Stimulated activated naive CD8-positive, alpha-beta T cell treated with anti-CD3 and anti-CD28 coated beads, Interleukin-15, amount 100 ng/mL, for 72 hours (primary cell): ENCODE measurements around the gene PNPLA2.

Experiments
- ATAC-seq: fragments of 150-1000 bp; cut with Tn5 transposase; 2 replicates; pipeline ENCODE4 v1.10.0; 2021; ENCODE audit warnings: mild to moderate bottlenecking, moderate library complexity
- DNase-seq, 2 donors: peaks; one replicate each; pipeline ENCODE4 v3.0.0; 2021 to 2022
- H3K27ac Mint-ChIP-seq, 2 donors: one replicate each; pipeline ENCODE4 v1.8.0; 2022; ENCODE audit warnings: mild to moderate bottlenecking in 2 of 2, mixed read lengths in 2 of 2, moderate library complexity in 2 of 2
- H3K27me3 Mint-ChIP-seq: one replicate; pipeline ENCODE4 v1.8.0; 2022; ENCODE audit warnings: mixed read lengths
- H3K4me1 Mint-ChIP-seq: one replicate; pipeline ENCODE4 v1.8.0; 2022; ENCODE audit warnings: mild to moderate bottlenecking, mixed read lengths
- H3K4me3 Mint-ChIP-seq, 2 donors: one replicate each; pipeline ENCODE4 v1.8.0; 2022; ENCODE audit warnings: mild to moderate bottlenecking in 2 of 2, mixed read lengths in 2 of 2, moderate library complexity in 1 of 2
- H3K9me3 Mint-ChIP-seq, 2 donors: one replicate each; pipeline ENCODE4 v1.8.0; 2022; ENCODE audit warnings: mixed read lengths in 2 of 2

The PNPLA2 gene

DNA sequence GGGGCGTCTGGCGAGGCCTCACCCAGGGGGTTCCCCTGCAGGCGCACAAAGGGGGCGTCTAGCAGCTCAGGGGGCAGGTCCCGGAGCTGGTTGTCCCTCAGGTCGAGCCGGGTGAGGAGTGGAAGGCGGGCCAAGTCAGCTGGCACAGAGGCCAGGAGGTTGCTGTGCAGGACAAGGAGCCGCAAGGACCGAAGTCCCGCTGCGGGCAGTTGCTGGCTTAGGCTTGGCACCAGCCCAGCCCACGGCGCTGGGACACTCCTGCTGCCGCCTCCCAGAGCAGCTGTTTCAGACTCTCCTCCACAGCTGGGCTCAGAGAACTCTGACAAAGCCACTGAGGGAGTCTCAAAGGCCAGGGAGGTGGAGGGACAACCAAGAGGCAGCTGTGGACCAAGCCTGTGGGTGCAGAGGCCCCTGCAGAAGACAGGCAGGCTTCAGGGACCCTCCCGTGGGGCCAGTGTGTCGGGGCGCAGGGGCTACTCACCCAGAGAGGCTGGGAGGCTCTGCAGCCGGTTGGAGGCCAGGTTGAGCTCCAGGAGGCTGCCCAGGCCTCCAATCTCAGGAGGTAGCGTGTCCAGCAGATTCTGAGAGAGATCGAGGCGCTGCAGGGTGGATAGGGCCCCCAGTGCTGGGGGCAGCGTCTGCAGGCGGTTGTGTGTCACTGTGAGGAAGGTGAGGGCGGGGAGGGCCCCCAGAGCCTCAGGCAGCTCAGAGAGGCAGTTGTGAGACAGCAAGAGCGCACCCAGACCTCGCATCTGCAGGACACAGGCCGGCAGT, 15.8 kb upstream of the PNPLA2 start:
- no peak overlapping the region for H3K27ac Mint-ChIP-seq
- no peak for ATAC-seq
- H3K4me3 Mint-ChIP-seq: peak overlapping the region; percentile 26 to 39
- peaks cover 48% of the 10 kb centered on the region for H3K4me1 Mint-ChIP-seq
- H3K9me3 Mint-ChIP-seq: no peaks in the 10 kb centered on the region
- no peak for DNase-seq
- no peaks in the 10 kb centered on the region for H3K27me3 Mint-ChIP-seq

DNA sequence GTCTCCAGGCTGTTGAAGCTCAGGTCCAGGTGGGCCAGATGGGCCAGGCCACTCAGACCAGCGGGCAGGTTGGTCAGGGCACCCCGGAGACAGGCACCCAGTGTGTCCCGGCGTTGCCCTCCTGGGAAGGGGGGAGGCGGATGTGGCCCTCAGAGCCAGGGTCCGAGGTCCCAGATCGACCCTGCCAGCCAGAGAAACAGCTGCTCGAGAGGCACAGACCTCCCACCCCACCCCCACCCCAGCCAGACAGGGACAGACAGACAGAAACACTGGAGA, 15.3 kb upstream of the PNPLA2 start:
- Mint-ChIP-seq H3K27me3 (no peaks in the 10 kb centered on the region), H3K27ac (no peak overlapping the region), H3K4me3 (peak overlapping the region; percentile 84), H3K4me1 (peaks cover 53% of the 10 kb centered on the region), H3K9me3 (no peaks in the 10 kb centered on the region)
- ATAC-seq (no peak), DNase-seq (no peak)

DNA sequence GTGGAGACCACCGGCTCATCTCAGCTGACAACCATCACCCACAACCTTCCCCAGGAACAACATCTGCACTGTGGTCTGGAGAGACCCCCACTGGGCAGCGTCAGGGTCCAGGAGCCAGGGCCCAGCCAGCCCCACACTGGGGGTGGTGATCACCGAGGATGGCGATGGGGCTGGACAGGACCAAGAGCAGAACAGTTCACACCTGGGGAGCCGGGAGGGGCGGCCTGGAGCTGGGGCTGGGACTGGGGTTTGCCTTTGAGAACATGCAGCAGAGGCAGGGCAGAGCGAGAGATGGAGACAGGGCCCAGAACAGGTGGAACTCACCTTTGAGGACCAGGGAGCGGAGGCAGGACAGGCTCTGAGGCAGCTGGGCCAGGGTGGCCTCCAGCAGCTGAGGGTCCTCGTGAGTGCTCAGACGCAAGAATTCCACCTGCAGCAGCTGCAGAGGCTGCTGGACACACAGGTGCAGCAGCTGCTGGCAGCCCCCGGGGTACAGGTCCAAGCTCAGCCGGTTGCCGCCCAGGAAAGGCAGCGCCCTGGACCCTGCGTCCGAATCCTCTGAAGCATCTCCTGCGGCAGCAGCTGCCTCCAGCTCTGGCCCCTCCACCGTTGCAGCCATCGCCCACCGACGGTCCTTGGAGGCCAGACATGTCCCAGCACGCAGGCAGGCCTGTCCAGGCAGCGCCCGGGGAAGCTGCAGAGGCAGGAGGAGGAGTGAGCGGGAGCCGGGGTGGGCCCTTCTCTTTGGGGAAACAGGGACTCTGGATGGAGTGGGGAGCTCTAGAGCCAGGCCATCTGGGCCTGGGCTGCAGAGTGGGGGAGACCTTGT, 14.7 kb upstream of the PNPLA2 start:
- peak overlapping the region; percentile 26 to 31 for H3K27ac Mint-ChIP-seq
- no peak for ATAC-seq

DNA sequence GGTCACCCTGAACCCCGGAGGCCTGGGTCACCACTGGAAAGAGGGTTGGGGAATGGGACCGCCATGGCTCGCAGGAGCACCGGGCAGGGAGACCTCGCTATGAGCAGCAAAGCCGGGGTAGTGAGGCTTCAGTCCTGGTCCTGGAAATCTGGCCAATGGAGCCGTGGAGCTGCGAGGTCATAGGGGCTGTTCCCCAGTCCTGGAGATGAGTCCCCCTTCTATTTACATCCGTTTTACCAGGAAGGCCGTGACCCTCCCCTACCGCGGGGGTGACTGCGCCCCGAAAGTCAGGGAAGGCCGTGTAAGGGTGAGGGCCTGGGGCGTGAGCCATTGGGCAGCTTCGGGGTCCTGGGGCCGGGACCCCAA, 14.1 kb upstream of the PNPLA2 start:
- peaks cover 61% of the 10 kb centered on the region for H3K4me1 Mint-ChIP-seq
- ATAC-seq (no peak), DNase-seq (no peak)
- peak overlapping the region; percentile 84 for H3K4me3 Mint-ChIP-seq
- no peaks in the 10 kb centered on the region for H3K27me3 Mint-ChIP-seq
- H3K9me3 Mint-ChIP-seq: no peaks in the 10 kb centered on the region
- peak overlapping the region; percentile 26 to 76 for H3K27ac Mint-ChIP-seq

More for the DNA sequence above, 14.7 kb upstream of the PNPLA2 start:
- Mint-ChIP-seq H3K4me1 (peaks cover 59% of the 10 kb centered on the region), H3K27me3 (no peaks in the 10 kb centered on the region), H3K9me3 (no peaks in the 10 kb centered on the region), H3K4me3 (peak overlapping the region; percentile 84)
- no peak for DNase-seq

DNA sequence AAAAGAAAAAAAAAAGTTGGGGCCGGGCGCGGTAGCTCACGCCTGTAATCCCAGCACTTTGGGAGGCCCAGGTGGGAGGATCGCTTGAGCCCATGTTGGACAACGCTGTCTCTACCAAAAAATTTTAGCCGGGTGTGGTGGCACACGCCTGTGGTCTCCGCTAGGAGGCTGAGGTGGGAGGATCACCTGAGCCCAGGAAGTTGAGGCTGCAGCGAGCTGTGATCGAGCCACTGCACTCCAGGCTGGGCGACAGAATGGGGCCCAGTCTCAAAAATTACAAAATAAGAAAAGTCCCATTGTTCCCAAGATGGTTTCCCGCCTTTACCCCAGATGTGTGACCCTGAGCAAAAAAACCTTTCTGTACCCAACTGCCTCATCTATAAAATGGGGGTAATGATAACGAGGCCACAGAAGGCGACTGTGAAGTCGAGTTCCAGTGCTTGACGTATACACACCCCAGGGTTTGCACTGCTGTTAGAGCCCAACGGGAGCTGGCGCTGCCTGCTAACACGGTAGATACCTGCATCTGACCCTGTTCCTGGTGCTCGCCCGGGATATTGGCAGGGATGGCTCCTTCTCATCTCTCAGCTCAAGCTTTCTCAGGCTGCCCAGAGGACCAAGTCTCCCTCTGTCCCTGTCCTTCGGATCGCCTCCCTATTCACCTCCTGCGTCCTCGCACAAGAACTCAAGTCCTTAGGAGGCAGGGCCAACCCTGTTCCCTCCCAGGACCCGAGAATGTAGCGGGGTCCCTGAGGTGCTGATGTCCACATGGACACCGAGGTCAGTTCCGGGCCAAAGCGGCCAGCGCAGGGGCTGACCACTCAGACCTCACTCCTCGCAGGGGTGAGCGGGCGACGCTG, 10.1 kb upstream of the PNPLA2 start:
- Mint-ChIP-seq H3K9me3 (no peaks in the 10 kb centered on the region), H3K27ac (peak overlapping the region; percentile 98 to 99), H3K4me3 (peak overlapping the region; percentile 88 to 89), H3K4me1 (peaks cover 75% of the 10 kb centered on the region), H3K27me3 (no peaks in the 10 kb centered on the region)
- no peak for DNase-seq
- ATAC-seq: no peak

DNA sequence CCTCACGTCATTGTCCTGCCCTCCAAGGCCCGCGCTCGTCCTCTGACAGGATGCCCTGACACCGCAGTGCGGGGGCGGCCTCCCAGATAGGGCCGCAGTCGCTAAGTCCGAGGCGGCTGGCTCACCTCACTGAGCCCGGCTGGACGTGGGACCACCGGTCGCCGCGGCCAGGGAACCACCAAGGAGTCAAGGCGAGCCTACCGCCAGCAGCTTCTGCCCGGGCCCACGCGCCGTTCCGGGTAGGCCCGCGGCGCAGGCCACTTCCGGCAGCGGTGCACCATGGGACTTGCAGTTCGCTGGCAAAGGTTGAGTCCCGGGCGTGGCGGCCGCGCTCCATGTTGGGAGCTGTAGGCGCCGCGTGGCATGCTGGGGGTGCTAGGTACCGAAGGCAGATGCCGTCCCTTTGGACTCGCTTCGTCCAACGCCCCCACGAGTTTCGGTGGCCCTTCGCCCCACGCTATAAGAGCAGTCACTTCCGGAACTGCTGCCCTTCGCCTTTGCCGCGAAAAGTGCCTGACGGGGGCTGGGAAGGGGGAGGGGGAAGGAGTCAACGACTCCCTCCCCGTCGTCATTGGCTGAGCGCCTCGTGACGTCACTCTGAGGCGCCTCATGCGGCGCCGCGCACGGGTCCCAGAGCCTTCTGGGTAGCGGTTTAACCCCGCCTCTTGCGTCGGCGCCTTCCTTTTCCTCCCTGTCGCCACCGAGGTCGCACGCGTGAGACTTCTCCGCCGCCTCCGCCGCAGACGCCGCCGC, 9.3 kb upstream of the PNPLA2 start, which contains the start of gene RPLP2:
Gene RPLP2 (plus strand): TSS at position 681 of the 753 bp plus-strand sequence. CDS start 268 bp downstream, outside the sequence.
- Mint-ChIP-seq H3K27ac (peak within 1 kb of the TSS; percentile 98 to 99), H3K27me3 (no peaks in the 10 kb centered on the region), H3K4me3 (peak within 1 kb of the TSS; percentile 88 to 89), H3K4me1 (peaks cover 71% of the 10 kb centered on the region), H3K9me3 (no peaks in the 10 kb centered on the region)
- DNase-seq (peak; percentile 97 to 98), ATAC-seq (peak; percentile 87)

DNA sequence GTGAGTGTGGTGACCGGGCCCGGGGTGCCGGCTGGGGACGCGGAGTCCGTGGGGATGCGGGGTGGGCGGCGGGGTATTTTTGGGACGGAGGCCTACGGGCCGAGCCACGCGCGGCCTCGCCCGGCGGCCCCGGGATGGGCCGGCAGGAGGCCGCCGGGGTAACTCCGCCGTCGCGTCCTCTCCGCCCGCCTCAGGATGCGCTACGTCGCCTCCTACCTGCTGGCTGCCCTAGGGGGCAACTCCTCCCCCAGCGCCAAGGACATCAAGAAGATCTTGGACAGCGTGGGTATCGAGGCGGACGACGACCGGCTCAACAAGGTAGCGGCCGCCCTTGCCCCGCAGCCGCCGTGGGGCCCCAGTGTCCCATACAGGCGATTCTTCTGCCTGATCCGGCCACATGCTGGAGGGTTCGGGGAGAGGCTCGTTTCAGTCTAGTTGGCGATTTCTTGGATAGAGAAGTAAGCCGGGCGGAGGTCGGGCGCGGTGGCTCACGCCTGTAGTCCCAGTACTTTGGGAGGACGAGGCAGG, 8.6 kb upstream of the PNPLA2 start:
- peak overlapping the region; percentile 98 to 99 for H3K27ac Mint-ChIP-seq
- H3K4me1 Mint-ChIP-seq: peaks cover 70% of the 10 kb centered on the region
- no peaks in the 10 kb centered on the region for H3K9me3 Mint-ChIP-seq
- H3K27me3 Mint-ChIP-seq: no peaks in the 10 kb centered on the region
- peak overlapping the region; percentile 88 to 89 for H3K4me3 Mint-ChIP-seq
- DNase-seq (no peak), ATAC-seq (peak; percentile 7)

DNA sequence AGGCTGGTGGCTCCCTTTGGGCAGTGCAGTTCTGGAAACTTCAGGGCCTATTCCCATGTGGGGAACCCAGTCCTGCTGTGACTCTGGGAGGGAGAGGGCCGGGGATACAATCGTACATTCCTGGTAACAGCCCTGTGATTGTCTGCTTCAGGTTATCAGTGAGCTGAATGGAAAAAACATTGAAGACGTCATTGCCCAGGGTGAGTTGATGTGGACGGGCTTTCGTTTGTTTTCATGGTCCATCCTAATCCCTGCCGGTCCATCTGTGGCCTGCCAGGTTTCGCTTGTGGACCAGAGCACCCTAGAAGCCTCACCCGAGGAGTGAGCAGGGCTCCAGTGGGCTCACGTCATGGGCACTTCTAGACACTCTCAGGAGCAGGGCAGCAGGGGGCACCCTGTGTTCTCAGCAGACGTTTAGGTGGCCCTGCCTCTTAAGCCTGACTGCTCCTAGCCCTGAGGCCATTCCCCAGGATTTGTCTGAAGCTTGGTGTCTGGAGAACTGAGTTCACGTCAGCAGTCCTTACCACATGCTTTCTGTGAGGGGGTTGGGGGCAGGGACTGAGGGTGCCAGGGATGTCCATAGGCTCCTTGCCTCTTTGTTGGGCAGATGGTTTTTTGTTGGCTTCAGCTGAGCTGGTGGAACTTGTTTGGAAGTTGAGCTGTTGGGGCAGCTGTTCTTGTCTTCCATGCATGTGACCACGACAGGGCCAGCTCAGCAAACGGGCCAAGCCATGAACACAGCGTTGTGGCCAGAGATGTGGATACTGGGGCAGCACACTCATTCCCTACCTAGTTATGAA, 7.1 kb upstream of the PNPLA2 start:
- no peak for DNase-seq
- Mint-ChIP-seq H3K27me3 (no peaks in the 10 kb centered on the region), H3K4me1 (peaks cover 59% of the 10 kb centered on the region), H3K4me3 (peak overlapping the region; percentile 88 to 89), H3K27ac (peak overlapping the region; percentile 85 to 99), H3K9me3 (no peaks in the 10 kb centered on the region)
- ATAC-seq: no peak

DNA sequence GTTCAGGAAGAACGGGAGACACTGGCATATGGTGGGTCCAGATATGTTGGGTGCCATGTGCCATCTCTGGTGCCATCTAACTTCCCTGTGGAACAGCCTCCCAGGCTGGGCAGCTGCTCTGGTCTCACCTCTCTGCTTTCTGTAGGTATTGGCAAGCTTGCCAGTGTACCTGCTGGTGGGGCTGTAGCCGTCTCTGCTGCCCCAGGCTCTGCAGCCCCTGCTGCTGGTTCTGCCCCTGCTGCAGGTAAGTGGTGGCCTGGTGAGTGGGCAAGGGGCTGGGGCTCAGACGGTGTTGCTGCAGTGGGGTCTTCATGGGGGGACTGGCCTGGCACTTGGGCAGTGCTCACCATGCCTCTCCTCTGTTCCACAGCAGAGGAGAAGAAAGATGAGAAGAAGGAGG, 6.3 kb upstream of the PNPLA2 start:
- Mint-ChIP-seq H3K4me1 (peaks cover 53% of the 10 kb centered on the region), H3K9me3 (no peaks in the 10 kb centered on the region), H3K27me3 (no peaks in the 10 kb centered on the region), H3K27ac (peak overlapping the region in 1 of 2 donors; percentile 83), H3K4me3 (peak overlapping the region; percentile 49 to 88)
- ATAC-seq (no peak), DNase-seq (no peak)

DNA sequence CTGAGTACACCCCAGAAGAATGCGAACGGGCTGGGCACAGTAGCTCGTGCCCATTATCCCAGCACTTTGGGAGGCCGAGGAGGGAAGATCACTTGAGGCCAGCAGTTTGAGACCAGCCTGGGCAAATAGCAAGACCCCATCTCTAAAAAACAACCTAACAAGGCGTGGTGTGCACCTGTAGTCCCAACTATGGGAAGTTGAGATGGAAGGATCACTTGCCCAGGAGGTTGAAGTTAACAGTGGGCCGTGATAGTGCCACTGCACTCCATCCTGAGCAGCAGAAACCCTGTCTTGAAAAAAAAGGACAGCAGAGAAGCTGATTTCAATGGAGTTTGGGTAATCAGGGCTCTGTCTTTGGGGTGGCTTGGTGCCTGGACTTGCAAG, 5.7 kb upstream of the PNPLA2 start:
- no peaks in the 10 kb centered on the region for H3K27me3 Mint-ChIP-seq
- no peak overlapping the region for H3K4me3 Mint-ChIP-seq
- DNase-seq (no peak), ATAC-seq (no peak)
- peaks cover 53% of the 10 kb centered on the region for H3K4me1 Mint-ChIP-seq
- H3K9me3 Mint-ChIP-seq: no peaks in the 10 kb centered on the region
- no peak overlapping the region for H3K27ac Mint-ChIP-seq

DNA sequence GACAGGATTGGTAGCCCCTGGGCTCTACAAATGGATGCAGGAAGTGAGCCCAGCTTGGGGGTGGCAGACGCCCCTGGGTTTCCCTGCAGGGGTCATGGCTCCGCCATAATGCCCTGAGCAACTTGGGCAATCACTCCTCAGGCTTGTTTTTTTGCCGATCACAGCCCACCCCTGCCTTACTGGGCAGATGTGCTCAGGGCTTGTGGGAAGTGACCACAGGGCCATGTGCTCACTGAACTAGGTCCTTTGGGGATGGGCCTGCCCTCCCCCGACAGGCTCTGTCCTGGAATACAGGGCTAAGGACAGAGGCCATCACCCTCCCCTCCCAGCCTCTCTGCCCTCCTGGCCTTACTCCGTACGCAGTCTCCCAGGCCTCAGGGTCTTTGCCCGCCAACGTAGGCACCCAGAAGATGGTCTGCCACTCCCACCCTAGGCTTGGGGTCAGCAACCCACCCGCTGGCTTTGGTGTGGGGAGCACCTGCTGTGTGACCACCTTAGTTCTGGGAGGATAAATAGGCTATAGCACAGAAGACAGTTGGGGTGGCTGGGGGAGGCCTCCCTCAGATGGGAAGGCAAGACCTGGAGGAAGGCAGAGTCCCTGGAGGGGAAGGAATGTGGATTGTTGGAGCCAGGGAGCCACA, 5.1 kb upstream of the PNPLA2 start:
- Mint-ChIP-seq H3K9me3 (no peaks in the 10 kb centered on the region), H3K27ac (peak overlapping the region in 1 of 2 donors; percentile 28), H3K4me3 (no peak overlapping the region), H3K4me1 (peaks cover 53% of the 10 kb centered on the region), H3K27me3 (no peaks in the 10 kb centered on the region)
- no peak for ATAC-seq
- DNase-seq: no peak

DNA sequence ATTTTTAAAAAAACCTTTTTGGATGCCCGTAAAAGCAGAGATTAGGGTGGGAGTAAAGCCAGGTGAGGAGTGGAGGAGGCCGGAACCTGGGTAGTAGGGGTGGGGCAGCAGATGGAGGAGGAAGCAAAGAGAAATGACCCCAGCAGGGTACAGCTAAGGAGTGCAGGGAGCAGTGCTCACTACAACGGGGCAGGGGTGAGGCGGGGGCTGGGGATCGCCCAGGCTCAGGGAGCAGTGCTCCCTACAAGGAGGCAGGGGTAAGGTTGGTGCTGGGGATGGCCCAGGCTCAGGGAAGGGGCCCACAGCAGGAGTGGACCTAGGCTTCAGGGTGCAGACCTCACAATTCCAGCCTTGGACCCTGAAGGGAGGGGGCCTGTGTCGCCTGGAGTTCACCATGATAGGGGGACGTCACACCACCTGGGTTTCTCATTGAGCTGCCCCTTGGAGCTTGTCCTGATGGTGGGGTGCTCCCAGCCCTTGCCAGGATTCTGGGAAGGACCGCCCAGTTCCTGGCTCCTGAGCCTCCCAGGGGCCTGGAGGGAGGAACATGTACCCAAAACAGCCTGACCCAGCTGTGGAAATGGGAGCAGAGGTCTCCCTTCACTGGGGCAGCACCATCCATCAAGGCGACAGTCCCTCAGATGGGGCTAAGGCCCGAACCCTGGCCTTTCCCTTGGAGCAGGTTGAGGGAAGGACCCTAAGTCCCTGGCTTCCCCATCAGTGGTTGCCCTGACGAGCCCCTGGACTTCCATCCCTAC, 2.9 kb upstream of the PNPLA2 start:
- Mint-ChIP-seq H3K4me1 (peaks cover 52% of the 10 kb centered on the region), H3K27ac (no peak overlapping the region), H3K27me3 (no peaks in the 10 kb centered on the region), H3K9me3 (no peaks in the 10 kb centered on the region), H3K4me3 (no peak overlapping the region)
- no peak for ATAC-seq
- no peak for DNase-seq

DNA sequence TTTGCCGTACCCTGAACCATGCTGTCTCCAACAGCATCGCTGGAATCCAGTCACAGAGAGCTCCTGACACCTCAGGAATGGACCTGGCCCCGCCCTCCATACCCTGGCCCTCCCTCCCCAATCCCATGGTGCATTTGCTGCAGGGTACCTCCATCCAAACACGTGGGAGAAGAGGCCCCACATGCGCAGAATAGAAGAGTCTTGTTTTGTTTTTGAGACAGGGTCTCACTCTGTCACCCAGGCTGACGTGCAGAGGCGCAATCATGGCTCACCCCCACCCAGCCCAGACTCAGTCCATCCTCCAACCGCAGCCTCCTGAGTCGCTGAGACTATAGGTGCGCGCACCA, 2.3 kb upstream of the PNPLA2 start:
- Mint-ChIP-seq H3K27ac (no peak overlapping the region), H3K4me1 (peaks cover 52% of the 10 kb centered on the region), H3K27me3 (no peaks in the 10 kb centered on the region), H3K9me3 (no peaks in the 10 kb centered on the region), H3K4me3 (no peak overlapping the region)
- no peak for DNase-seq
- ATAC-seq: no peak
